ENCODE data around the gene NFASC.

NFASC gene

DNA sequence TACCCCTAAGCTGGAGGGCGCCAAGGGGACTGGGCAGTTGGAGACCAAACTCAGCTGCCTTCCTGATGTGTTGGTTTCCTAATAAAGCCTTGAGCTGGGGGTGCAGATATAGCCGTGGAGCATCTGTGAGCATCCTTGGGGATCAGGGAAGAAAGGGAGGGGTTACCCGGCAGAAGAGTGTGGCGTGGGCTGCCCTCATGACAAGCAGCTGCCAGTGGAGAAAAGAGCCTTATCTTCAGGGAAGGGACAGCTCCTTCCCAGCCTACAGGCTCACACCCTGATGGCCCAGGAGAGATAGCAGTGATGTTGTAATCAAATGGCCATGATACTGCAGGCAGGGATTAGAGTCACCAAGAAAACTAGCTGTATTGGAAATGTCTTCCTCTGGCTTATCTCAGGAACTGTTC is 10.8 kb upstream of the NFASC start:
- no peak for DNase-seq (ENCODE audit: low read depth)

DNA sequence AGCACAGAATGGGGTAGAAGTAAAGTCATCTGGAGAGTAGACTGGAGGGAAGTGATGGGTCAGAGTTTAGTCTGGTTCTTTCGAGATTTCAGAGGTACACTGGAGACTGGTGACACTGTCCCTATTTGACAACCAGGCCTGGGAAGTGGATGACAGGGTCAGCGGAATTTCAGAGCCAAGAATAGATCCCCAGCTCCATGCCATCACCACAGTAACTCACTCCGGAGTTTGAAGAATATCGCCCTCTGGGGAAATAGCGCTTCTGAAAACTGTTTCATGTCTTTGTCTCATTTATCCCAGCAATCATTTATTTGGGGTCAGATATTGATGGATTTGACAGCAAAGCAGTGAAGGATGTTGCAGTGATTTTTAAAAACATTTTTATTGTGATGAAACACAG is 7.6 kb upstream of the NFASC start:
- no peak for DNase-seq (ENCODE audit: low read depth)

DNA sequence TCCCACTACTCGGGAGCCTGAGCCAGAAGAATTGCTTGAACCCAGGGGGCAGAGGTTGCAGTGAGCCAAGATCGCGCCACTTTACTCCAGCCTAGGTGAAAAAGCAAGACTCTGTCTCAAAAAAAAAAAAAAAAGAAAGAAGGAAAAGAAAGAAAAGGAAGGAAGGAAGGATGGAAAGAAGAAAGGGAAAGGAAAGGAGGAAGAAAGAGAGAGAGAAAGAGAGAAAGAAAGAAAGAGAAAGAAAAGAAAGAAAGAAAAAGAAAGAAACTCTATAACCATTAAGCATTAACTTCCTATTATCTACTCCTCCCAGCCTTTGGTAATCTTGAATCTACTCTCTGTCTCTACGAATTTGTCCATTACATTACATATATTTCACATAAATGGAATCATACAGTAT is 6.9 kb upstream of the NFASC start:
- DNase-seq (ENCODE audit: low read depth), result no peak

DNA sequence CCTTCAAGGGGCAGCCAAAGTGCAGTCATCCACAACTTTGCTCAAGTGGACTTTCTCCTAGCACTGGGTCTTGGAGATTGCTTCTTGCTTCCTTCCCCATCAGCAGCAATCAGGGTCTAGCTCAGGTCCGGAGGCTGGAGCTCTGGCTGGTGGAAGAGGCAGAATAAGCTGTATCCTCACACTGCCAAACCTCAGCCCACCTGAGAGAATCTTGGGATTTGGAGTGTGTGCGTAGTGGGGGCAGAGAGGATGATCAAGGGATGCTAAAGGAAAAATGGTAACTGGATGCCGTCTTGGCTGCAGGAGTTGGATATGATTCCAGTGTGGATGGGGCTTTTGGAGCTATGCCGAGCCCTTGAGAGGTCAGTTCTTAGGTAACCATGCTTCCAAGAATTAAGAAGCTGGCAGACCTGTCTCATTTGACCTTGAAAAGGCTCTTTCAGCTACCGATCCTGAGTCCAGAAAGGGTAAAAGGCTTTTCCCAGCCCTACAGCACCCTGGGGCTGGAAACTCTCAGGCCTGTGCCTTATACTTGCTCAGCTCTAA is 4.5 kb upstream of the NFASC start:
- DNase-seq (ENCODE audit: low read depth), result no peak

DNA sequence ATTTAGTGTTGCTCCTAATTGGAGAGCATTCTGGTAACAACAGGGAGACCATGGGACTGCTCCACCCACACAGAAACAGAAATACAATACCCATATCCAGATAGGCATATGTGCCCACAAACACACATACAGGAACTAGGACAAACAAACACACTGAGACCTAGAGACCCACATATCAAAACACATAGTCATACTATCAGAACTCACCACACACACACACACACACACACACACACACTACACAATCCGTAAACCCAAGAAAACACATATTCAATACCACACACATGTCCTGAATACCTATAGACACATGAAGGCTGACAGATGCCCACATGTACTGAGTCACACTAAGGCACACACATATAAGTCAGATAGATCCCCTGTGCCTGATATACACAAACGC is 3.5 kb upstream of the NFASC start:
- DNase-seq (ENCODE audit: low read depth), result no peak

DNA sequence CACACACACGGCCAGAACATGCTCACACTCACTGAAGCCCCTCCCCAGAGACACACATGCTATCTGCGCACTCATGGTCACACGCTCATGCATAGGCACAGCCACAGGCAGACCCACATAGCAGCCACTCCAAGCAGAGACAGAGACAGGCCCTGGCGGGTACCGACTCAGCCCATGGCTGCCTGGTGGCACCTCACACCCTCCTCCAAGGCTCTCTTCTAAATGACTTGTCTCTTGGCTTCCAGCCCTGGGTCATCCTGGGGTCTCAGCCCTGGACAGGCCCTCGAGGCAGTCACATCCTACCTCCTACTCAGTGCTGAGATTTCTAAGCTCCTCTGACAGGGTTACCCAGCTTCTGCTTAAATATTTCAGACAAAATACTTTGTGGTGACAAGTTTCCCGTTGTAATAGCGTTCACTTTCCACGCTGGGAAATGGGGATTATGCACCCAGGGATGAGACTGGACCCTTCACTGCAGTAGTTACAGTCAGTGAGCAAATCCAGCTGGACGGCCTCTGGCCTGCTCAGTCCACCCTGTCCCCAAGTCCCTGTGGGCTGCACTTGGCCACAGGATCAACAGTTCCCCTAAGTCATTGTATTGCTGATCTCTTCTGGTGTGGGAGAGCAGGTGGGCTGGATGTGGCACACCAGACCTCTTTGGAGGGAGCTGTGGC is 2.9 kb upstream of the NFASC start:
- DNase-seq (ENCODE audit: low read depth), result no peak

DNA sequence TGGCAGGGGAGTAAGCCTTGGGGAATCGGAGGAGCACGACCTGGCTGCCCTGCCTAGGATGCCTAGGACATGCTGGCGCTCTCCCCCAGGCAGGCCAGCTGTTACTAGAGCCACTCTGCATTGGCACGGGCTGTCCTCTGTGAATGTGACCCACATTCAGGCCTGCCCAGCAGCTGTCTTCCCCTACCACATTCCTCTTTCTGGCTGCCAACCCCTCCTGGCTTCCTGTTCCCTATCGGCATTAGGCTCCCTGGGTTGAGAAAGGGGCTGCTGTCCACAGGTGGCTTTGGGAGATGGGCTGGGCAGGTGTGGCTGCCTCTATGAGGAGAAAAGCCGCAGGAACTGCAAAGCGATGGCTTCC is 2.3 kb upstream of the NFASC start:
- no peak for DNase-seq (ENCODE audit: low read depth)

DNA sequence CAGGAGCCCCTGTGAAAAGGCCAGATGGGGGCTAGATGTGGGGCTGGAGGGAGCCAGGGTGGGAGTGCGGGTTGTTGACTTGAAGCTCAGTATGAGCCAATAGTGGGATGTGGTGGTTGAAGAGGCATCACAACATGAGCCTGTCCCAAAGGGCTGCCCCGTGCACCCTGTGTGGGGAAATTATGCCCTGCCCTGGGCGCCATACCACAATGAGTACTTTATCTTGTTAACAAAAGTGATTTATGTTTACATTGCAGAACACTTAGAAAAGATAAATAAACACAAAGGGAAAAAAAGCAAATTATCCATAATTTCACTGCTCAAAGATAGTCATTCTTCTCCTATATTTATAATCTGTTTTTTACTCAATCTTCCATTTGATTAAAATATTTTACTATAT is 1.6 kb upstream of the NFASC start:
- DNase-seq (ENCODE audit: low read depth), result no peak

DNA sequence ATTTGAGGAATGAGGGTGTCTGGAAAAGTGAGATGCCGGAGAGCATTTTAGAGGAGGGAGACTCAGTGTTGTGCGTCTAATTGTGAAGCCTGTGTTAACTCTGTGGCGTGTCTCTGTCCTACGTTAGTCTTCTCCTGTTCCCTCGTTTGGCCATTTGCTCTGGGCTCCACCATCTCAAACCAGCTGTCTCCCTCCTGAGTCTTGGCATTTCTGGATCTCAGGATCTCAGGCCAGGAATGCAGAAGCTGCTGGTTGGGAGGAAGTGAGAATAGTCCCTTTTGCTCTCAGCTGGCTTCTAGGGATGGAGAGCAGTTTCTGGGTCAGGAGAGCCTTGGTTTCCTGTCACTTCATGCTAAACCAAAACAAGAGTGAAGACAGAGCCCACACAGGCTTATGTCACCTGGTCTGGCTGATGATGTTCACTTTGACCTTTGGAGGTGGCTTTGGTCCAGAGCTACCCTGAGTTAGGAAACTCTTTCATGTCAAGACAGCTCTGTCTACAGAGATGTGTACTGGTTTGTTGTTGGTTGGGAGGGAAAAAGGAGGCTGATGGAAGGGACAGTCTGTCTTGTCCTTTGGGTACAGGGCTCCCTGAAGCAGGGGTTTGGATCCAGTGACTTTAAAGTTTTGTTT is 859 bp downstream of the NFASC start:
- DNase-seq (ENCODE audit: low read depth), result no peak

DNA sequence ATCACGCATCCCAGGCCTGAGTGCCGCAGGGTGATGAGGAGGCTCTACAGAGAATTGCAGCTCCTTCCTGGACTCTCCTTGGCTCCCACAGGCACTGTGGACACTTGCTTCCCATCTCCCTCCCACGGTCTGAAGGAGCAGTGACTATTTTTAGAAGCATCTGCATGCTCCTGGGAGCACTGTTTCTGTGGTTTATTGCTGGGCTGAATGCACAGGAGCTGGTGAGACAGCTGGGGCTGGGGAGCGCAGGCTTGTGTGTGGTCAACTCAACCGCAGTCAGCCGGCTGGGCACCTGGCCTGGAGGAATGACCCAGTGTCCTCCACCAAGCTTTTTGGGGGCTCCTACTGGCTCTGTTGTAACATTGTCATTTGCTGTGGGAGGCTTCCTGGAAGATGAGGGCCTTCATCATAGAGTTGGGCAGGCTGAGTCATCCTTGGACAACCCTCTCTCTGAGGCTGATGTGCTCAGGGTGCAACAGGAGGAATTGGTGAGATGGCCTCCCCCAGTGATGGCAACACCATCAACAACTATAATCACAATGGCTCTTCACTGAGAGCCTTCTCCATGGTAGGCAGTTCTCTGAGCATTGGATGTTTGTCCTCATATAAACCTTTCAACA is 1.7 kb downstream of the NFASC start:
- DNase-seq (ENCODE audit: low read depth), result no peak

DNA sequence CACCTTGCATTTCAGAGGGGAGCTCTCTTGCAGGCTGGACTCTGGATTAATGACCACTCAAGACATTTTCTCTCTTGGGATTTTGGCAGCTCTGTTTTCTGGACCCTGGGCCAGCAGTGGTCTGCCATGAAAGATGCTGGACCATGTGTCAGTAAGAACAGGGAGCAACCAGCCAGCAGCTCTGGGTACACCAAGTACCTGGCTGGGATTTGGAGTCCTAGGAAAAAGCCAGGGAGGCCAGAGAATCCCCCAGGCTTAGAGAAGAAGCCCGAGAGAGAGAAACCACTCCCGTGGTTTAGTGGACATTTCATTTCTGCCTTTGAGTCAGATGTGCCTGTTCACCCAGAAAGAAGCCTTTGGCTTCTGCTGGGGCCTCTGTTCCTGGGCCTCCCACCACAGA is 2.5 kb downstream of the NFASC start:
- DNase-seq (ENCODE audit: low read depth), result no peak

DNA sequence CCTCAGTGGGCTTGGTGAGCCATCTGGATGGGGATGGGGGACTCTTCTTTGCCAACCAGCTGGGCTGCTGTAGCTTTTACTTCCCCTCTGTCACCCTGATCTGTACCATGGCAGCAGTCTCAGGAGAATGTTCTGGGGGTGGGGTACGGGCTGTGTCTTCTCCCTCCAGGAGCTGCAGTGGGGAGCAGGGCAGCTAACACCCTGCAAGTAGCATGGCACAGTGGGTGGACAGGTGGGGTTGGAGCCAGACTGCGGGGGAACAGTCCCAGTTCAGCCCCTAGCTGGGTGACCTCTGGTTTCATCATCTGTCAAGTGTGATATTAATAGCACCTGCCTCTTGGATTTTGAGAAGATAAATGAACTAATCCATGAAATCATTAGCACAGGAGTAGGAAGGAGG is 3.1 kb downstream of the NFASC start:
- no peak for DNase-seq (ENCODE audit: low read depth)

DNA sequence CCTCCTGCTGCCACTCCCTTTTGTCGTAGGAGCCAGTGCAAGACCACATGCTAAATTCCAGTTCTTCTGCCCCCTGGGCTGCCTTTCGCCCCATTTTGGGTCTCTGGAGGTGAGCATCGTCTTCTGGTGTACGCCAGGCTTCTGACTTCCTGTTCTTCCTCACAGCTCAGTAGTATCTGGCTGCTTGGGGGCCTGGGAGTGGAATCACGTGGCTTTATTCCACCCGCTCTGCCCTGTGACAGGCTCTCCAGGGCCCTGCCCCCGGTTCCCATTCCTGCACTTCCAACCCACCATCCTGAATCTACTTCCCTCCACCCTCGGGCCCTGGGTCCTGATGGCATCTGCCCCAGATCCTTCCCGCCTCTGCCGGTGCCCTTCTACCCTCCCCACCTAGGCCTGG is 3.6 kb downstream of the NFASC start:
- DNase-seq (ENCODE audit: low read depth), result no peak

DNA sequence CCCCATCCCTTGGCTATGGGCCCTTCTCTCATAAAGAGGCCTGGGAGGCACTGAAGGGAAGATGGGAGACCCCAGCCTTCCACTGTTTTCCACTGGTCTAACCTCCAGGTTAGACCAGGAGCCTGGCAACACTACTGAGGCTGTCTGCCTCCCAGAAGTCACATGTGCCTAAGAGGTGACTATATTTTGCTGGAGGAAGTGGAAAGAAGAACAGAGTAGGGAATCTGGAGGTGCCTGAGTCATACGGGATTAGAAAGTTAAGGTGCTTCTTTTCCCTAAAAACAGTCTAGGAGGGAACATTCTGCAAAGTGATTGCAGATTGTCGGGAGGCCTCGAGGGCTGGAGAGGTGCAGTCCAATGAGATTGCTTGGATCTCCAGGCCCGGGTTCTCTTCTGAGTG is 4.6 kb downstream of the NFASC start:
- DNase-seq (ENCODE audit: low read depth), result no peak

DNA sequence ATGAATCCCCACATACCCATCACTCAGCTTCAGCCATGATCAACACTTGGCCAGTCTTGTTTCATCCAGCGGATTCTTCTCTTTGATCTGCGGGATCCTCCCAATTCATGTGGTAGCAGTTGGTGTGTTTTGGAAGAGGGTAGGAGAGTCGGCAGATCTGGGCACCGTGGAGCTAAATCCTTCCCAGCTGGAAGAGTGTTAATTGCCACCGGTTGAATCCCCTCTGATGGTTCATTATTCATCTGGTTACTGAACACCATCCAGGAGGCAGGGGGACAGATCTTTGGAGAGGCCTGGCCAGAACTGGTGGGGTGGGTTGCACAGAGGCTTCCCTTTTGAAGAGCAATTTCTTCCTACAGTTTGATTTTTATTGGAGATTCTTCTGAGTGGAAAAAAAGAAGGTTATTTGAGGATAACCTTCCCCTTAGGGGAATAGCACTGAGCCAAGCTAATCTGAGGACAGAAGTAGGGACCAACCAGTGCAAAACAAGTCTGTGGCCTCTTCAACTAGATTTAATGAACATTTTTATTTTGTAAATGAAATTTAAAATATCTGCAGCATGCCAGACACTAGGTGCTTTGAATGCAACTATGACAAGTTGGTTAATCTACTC is 8.1 kb downstream of the NFASC start:
- DNase-seq (ENCODE audit: low read depth), result no peak

DNA sequence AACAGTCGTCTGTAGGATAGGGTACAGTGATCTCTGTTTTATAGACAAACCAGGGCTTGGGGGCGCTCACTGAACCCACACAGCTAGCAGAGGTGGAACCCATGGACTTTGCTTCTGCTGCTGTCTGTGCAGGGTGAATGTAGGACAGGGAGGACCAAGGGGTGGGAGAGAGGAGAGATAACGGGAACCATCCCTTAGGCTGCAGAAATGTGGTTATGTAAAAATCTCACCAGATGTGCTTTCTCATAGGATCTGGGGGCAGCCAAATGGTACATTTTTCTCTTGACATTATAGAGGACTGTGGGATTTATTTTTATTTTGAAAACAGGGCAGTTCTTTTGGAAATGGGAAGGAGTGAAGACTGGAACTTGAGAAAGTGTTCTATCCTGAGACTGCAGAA is 8.7 kb downstream of the NFASC start:
- no peak for DNase-seq (ENCODE audit: low read depth)

DNA sequence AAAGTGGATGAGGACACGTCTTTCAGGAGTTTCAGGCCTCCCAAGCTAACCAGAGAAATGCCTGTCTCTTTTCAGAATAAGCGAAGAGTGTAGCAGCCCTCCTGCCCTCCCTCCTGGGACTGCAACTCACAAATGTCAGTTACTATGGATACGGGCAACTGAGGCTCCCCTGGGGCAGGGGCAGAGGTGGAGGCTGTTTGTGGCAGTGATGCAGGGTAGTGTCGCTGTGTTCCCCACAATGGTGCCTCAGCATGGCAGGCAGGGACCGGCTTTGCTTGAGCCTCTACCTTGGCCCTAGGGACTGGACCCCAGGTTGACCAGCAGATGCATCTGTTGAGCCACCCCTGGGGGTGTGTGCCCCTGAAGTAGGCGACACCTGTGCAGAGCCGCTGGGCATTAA is 10.2 kb downstream of the NFASC start:
- no peak for DNase-seq (ENCODE audit: low read depth)

DNA sequence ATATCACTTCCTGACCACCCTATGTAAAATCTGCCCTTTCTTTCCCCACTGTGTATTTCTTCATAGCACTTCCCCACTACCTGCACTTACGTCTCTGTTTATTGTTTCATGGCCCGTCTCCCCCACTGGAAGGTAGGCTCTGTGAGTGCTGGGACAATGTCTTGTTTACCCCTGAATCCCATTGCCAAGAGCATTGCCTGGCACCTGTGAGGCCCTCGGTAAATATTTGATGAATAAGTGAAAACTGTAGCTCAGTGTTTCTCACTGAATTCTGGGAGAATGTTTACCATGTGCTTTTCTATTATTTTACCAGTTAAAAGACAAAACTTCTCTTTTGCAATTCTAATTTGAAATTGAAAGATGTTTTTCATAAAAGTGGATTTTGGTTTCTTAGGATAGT is 11.8 kb downstream of the NFASC start:
- DNase-seq (ENCODE audit: low read depth), result no peak

DNA sequence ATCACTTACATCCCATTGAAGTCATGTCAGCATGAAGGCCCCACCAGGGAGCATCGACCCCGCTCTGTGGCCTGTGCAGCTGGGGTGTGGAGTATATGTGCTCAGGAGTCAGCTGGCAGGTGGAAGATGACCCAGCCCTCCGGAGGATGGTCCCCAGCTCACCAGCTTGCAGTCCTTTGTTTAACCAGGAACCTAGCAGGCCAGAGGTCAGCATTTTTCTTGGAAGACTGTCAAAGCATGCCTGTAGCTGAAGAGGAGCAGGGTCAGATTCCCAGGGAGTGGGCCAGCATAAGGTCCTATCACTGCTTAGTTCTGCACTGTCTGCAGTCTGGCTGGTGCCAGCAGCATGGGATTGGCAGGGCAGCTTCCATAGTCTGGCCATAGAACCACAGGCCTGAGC is 12.7 kb downstream of the NFASC start:
- no peak for DNase-seq (ENCODE audit: low read depth)

DNA sequence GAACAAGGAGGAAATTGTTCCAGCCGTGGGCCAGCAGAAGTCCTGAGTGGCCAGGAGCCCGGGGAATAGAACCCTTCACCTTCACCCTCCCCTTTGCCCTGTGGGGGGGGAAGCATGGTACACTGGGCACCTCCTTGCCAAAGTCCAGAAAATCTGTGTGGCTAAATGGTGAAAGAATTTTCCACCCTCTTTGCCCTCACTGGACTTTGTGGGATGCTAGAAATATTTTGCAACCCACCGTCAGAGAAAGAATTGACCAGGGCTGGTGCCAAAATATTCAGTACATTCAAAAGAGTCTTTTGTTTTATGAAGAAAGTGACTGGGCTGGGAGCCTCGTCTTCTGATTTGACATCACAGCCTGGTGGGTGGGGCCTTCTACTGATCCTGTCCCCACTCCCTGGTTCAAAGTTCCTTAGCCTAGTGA is 14.6 kb downstream of the NFASC start:
- no peak for DNase-seq (ENCODE audit: low read depth)

DNA sequence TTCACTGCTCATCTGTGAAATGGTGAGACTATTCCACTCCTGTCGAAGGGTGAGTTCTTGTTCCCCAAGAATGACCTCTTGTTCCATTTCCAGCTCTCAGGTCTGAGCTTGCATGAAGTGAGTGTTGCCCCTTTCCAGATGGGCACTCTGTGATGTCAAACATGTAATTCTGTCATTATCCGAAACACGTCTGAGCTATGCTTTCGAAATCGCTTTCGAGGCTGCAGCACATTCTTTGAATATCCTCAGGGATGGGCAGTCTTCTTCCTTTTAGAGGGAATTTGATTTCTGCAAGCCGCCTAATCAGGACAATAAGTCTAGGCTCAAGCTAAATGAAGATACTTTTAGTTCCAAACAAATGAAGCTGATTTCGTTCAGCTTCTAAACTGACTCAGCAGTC is 15.1 kb downstream of the NFASC start:
- DNase-seq (ENCODE audit: low read depth), result no peak

DNA sequence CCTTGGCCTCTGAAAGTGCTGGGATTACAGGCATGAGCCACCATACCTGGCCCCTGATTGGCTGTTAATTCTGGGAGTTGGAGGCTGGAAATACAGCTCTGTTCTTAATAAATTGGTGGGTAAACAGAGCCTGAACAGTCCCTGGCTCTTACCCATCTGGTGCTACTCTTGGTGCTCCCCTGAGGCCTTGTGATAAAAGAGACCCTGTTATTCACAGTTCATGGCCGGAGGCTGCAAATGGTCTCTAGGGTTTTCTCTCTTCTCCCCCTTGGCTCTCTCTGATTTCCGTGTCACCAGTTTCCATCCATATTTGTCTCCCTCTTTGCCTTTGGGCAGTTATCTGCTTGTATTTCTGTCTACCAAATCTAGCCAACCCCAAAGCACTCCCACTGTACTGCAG is 17.2 kb downstream of the NFASC start:
- no peak for DNase-seq (ENCODE audit: low read depth)

DNA sequence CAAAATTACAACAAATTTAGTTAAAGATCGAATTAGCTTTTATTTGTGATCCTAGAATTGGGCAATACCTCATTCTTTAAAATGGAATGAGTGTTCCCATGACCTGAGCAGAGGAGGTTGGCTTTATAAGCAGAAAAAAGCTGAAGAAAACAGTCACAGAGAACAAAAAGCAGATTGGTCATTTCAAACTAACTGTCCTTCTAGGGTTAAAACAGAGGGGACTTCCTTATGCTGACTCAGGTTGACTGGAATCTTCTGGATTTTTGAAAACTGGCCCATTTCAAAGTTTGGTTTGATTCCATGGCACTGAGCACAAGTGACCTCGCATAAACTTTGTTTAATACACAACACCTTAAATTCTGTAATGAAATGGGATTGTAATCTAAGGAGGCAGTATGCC is 17.6 kb downstream of the NFASC start:
- no peak for DNase-seq (ENCODE audit: low read depth)
